RKO (cell line): ENCODE results near the gene ADGRD1.
A peak's percentile ranks its signal among the peaks of the same experiment; 100 is the strongest.
"Not testable (repeated sequence)": the region's sequence is repeated elsewhere in the genome, so short reads cannot be mapped to it uniquely, and the experiment has no call there.

Source experiments
- DNase-seq: peaks from one replicate; pipeline ENCODE4 v3.0.0-alpha.2; 2016; ENCODE audit warnings: low spot score

Gene ADGRD1

GRCh38 chr12:131119936-131120335 is 166.2 kb downstream of the ADGRD1 start:
- DNase-seq, result no peak

- DNase-seq, result no peak
Observed at GRCh38 chr12:131120831-131121271, 167.1 kb downstream of the ADGRD1 start.

- DNase-seq, result no peak
Observed at GRCh38 chr12:131121705-131122405, 168.1 kb downstream of the ADGRD1 start.

- DNase-seq, result no peak
Observed at GRCh38 chr12:131122631-131123030, 168.9 kb downstream of the ADGRD1 start.

- DNase-seq, result no peak
Observed at GRCh38 chr12:131123817-131124216, 170.1 kb downstream of the ADGRD1 start.

- DNase-seq, result no peak
Observed at GRCh38 chr12:131124487-131125280, 171.0 kb downstream of the ADGRD1 start.

GRCh38 chr12:131126662-131127173 is 173.0 kb downstream of the ADGRD1 start:
- no peak for DNase-seq

GRCh38 chr12:131128556-131128955 is 174.8 kb downstream of the ADGRD1 start:
- no peak for DNase-seq

- not testable (repeated sequence) for DNase-seq
Observed at GRCh38 chr12:131128966-131129619, 175.4 kb downstream of the ADGRD1 start.

GRCh38 chr12:131129839-131130238 is 176.1 kb downstream of the ADGRD1 start:
- DNase-seq, result peak; percentile 68

GRCh38 chr12:131130311-131130911 is 176.7 kb downstream of the ADGRD1 start:
- no peak for DNase-seq

- DNase-seq, result no peak
Observed at GRCh38 chr12:131131077-131131807, 177.5 kb downstream of the ADGRD1 start.

- no peak for DNase-seq
Observed at GRCh38 chr12:131131808-131132117, 178.1 kb downstream of the ADGRD1 start.

- peak; percentile 63 for DNase-seq
Observed at GRCh38 chr12:131132118-131132892, 178.6 kb downstream of the ADGRD1 start.

- no peak for DNase-seq
Observed at GRCh38 chr12:131133015-131133905, 179.6 kb downstream of the ADGRD1 start.

- no peak for DNase-seq
Observed at GRCh38 chr12:131133994-131134393, 180.3 kb downstream of the ADGRD1 start.

GRCh38 chr12:131134523-131135310 is 181.0 kb downstream of the ADGRD1 start:
- no peak for DNase-seq

- no peak for DNase-seq
Observed at GRCh38 chr12:131135311-131135785, 181.6 kb downstream of the ADGRD1 start.
